ENCODE results near the gene BEND5. TPM values are rescaled to one million over a fixed set of nuclear protein-coding genes. Genes with fewer than 3 reads are reported as not detected.

The BEND5 gene
- total and polyA plus RNA-seq, 11 donors, result 0.85 to 6.4 (median 3.5) TPM

- H3K4me1 ChIP-seq, result no peaks in the 10 kb centered on the region
- H3K36me3 ChIP-seq, result no peaks in the 10 kb centered on the region
- DNase-seq (no peak), ATAC-seq (no peak)
- intact Hi-C loops (cut with DNase I), result no loop called here
- 79 to 84% (median 81%) methylated on average over 6 of the region's 6 CpGs for WGBS, 4 donors
- H3K4me3 ChIP-seq, result no peak overlapping the region
- H3K27me3 ChIP-seq, result peaks cover 0 to 13% (median 0%) of the 10 kb centered on the region in 9 donors
- no peak overlapping the region for H3K27ac ChIP-seq
- no peaks in the 10 kb centered on the region for H3K9me3 ChIP-seq
- TF ChIP-seq POLR2A (IDR thresholded peaks at IDR 0.05), result no peak
- TF ChIP-seq, protein P1, sequence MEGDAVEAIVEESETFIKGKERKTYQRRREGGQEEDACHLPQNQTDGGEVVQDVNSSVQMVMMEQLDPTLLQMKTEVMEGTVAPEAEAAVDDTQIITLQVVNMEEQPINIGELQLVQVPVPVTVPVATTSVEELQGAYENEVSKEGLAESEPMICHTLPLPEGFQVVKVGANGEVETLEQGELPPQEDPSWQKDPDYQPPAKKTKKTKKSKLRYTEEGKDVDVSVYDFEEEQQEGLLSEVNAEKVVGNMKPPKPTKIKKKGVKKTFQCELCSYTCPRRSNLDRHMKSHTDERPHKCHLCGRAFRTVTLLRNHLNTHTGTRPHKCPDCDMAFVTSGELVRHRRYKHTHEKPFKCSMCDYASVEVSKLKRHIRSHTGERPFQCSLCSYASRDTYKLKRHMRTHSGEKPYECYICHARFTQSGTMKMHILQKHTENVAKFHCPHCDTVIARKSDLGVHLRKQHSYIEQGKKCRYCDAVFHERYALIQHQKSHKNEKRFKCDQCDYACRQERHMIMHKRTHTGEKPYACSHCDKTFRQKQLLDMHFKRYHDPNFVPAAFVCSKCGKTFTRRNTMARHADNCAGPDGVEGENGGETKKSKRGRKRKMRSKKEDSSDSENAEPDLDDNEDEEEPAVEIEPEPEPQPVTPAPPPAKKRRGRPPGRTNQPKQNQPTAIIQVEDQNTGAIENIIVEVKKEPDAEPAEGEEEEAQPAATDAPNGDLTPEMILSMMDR (IDR thresholded peaks at IDR 0.05), result no peak
Measured at GRCh38 chr1:48704736-48705135, 72.0 kb downstream of the BEND5 start.

GRCh38 chr1:48701445-48701844, 75.2 kb downstream of the BEND5 start:
- Histone ChIP-seq H3K27me3 (peaks cover 0 to 26% (median 0%) of the 10 kb centered on the region in 9 donors), H3K9me3 (no peaks in the 10 kb centered on the region), H3K27ac (no peak overlapping the region), H3K36me3 (no peaks in the 10 kb centered on the region), H3K4me3 (no peak overlapping the region), H3K4me1 (no peaks in the 10 kb centered on the region)
- ATAC-seq, result no peak
- intact Hi-C loops (cut with DNase I), result no loop called here
- no peak for DNase-seq
- TF ChIP-seq POLR2A (IDR thresholded peaks at IDR 0.05), result no peak
- TF ChIP-seq, protein P1 (IDR thresholded peaks at IDR 0.05), result no peak
- WGBS, 4 donors, result 90 to 97% (median 94%) methylated on average over 2 of the region's 2 CpGs

DNA sequence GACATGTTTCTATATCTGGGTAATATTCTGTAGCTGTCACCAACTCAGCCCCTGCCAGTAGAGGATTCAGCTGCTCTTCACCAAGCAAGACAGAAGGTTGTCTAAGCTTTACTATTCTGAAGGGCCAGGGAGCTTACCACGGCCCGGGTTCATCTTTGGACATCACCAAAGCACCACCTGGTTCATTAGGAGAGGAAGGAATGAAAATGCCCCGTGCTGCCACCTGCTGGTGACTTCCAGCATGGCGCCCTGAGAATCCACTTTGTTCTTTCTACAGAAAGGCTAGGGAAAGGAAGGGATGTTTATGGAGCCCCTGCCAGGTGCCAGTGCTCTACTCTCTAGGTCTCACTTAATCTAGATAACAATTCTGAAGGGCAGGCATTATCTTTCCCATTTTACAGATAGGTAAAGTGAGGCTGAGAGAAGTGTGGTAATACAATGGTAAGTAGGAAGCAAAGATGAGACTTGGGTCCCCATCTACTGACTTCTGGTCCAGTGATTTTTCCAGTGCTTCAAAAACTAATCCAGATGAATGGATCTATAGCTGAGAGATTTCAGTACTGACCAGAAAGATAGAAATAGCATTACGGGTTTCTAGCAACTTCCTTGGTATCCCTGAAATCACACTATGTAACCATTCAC, 79.5 kb downstream of the BEND5 start:
- WGBS, 4 donors, result 20 to 24% (median 22%) methylated on average over 5 of the region's 5 CpGs
- ATAC-seq (peak in 1 of 4 donors; percentile 35), DNase-seq (peak in 4 of 5 donors; percentile 29 to 68 (median 31))
- Histone ChIP-seq H3K36me3 (no peaks in the 10 kb centered on the region), H3K4me1 (no peaks in the 10 kb centered on the region), H3K27me3 (peaks cover 0 to 42% (median under 1%) of the 10 kb centered on the region in 9 donors), H3K4me3 (no peak overlapping the region), H3K9me3 (no peaks in the 10 kb centered on the region), H3K27ac (no peak overlapping the region)
- TF ChIP-seq, protein P1 (IDR thresholded peaks at IDR 0.05), result peak; percentile 77 to 91 (median 89)
- TF ChIP-seq POLR2A (IDR thresholded peaks at IDR 0.05), result no peak
- intact Hi-C loops (cut with DNase I), result loop anchor here in 9 of 10 donors (2.0 to 10.0 kb wide), 6 partner anchors 118 to 592 kb away; no protein-coding TSS in a partner anchor

DNA sequence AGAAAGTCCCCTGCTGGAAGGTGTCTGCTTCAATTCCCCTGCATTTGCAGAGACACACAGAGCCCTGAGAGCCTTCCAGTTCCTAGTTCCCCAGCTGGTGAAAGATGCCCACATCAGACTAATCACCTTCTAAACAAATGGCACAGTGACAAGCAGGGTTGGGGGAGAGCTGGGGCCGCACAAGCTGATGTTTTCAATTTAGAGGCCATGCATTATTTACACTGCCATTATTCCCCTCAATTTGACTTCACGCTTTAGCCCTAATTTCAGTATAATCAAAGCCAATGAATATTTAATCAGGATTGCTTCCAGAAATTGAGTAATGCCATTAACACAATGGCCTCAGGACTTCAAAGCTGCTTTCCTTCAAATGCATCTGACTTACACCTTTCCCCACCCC, 81.5 kb downstream of the BEND5 start:
- no peak overlapping the region for H3K4me3 ChIP-seq
- intact Hi-C loops (cut with DNase I), result loop anchor here in 7 of 10 donors (5.0 to 10.0 kb wide), 5 partner anchors 120 to 590 kb away; no protein-coding TSS in a partner anchor
- H3K27ac ChIP-seq, result no peak overlapping the region
- TF ChIP-seq, protein P1 (IDR thresholded peaks at IDR 0.05), result no peak
- TF ChIP-seq POLR2A (IDR thresholded peaks at IDR 0.05), result no peak
- DNase-seq (no peak), ATAC-seq (no peak)
- no peaks in the 10 kb centered on the region for H3K9me3 ChIP-seq
- no peaks in the 10 kb centered on the region for H3K4me1 ChIP-seq
- H3K36me3 ChIP-seq, result no peaks in the 10 kb centered on the region
- H3K27me3 ChIP-seq, result peaks cover 0 to 36% (median 3%) of the 10 kb centered on the region in 9 donors
- WGBS, 4 donors, result 68 to 90% (median 76%) methylated on average over 2 of the region's 2 CpGs
